Activated naive CD4-positive, alpha-beta T cell treated with anti-CD3 and anti-CD28 coated beads, Interleukin-2, amount 50 U/mL, for 72 hours (primary cell): ENCODE measurements around the gene SIRPD. TPM values are rescaled to one million over a fixed set of nuclear protein-coding genes. Genes with fewer than 3 reads are reported as not detected.

Experiments
- ATAC-seq, 2 donors: fragments of 150-1000 bp; cut with Tn5 transposase; 2 replicates each; pipeline ENCODE4 v1.10.0; 2021; ENCODE audit warnings: mild to moderate bottlenecking in 2 of 2, moderate library complexity in 2 of 2
- DNase-seq, 2 donors: peaks; one replicate each; pipeline ENCODE4 v3.0.0; 2021 to 2022; ENCODE audit warnings: low spot score in 2 of 2
- H3K27ac Mint-ChIP-seq, 2 donors: one replicate each; pipeline ENCODE4 v1.8.0; 2022; ENCODE audit warnings: mild to moderate bottlenecking in 2 of 2, mixed read lengths in 2 of 2
- H3K36me3 Mint-ChIP-seq, 2 donors: one replicate each; pipeline ENCODE4 v1.8.0; 2022; ENCODE audit warnings: mixed read lengths in 2 of 2
- H3K9me3 Mint-ChIP-seq, 2 donors: one replicate each; pipeline ENCODE4 v1.8.0; 2022; ENCODE audit warnings: mixed read lengths in 2 of 2
- total RNA-seq, 2 donors: library from RNA; stranded (reverse); gene quantifications; one replicate each; pipeline ENCODE4 v1.2.3, GENCODE V29; 2022

Gene SIRPD
- total RNA-seq, 2 donors from 2014 or later, result not detected

DNA sequence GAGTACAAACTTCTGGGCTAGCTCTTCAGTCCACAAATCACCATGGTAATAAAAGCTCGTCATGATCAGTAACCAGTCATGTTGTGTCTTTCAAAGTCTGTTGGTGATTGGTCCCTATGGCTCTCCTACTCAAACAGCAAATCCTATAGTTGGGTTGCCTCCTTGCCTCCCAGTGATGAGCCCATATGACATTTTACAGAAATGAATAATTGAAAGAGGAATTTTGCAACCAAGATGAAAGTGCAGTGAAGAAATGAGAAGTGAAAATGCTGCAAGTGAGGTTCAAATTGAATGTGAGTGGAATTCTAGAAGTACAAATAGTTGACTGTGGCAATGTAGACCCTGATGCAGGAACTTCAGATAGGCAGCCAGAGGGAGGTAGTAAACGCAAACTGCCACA, 5.1 kb upstream of the SIRPD start:
- peaks cover 16 to 43% of the 10 kb centered on the region in 2 donors for H3K36me3 Mint-ChIP-seq
- DNase-seq (no peak), ATAC-seq (peak in 1 of 2 donors; percentile 31)
- H3K27ac Mint-ChIP-seq, result peak overlapping the region in 1 of 2 donors; percentile 9
- peaks cover 12 to 31% of the 10 kb centered on the region in 2 donors for H3K9me3 Mint-ChIP-seq

DNA sequence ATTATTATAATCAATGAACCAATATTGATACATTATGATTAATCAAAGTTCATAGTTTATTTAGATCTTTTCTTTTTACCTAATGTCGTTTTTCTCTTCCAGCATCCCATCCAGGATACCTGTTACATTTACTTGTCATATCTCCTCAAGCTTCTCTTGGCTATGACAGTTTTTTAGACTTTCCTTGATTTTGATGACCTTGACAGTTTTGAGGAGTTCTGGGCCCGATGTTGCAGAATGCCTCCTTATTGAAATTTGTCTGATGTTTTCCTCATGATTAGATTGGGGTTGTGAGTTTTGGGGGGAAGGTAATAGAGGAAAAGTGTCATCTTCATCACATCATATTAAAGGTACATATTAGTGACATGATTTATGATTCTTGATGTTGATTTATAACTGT, 3.8 kb upstream of the SIRPD start:
- H3K36me3 Mint-ChIP-seq, result peaks cover 16 to 43% of the 10 kb centered on the region in 2 donors
- DNase-seq (no peak), ATAC-seq (no peak)
- peaks cover 12 to 31% of the 10 kb centered on the region in 2 donors for H3K9me3 Mint-ChIP-seq
- no peak overlapping the region for H3K27ac Mint-ChIP-seq

DNA sequence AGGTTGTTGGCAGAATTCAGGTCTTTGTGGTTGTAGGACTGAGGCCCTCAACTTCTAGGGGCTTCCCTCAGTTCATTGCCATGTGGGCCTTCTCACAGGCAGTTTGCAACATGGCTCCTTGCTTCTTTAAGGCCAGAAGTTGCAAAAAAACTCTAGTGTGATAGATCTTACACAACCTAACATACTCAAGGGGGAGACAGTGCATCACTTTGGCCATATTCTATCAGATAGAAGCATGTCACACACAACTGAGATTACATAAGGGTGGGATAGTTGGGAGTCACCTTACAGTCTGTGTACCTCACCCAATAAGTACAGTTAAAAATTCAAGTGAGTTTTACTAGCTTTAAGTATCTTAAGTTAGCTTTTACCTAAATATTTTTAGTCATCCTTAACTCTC, 1.6 kb downstream of the SIRPD start:
- Mint-ChIP-seq H3K27ac (peak overlapping the region in 1 of 2 donors; percentile 19), H3K36me3 (peaks cover 0 to 15% of the 10 kb centered on the region in 2 donors), H3K9me3 (peaks cover 0 to 18% of the 10 kb centered on the region in 2 donors)
- DNase-seq, result no peak
- ATAC-seq, result peak in 1 of 2 donors; percentile 41

DNA sequence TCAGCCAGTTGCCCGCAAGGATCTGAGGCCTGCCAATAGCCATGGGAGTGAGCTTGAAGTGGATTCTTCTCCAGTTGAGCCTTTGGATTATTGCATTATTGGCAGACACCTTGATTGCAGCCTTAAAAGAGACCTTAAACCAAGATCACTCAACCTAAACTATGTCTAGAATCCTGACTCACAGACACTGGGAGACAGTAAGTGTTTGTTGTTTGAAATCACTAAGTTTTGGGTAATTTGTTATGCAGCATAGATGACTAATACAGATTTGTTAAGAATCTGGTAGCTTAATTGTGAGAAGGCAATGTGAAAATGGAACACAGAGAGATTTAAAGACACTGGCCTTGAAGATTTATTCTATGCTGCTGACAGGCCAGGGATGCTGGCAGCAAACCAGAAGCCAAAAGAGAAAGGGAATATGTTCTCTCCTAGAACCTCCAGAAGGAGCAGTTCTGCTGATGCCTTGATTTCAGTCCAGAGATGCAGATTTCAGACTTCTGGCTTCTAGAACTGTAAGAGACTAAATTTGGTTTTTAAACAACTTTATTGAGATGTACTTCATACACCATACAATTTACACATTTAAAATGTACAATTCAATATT, 17.6 kb downstream of the SIRPD start:
- Mint-ChIP-seq H3K27ac (no peak overlapping the region), H3K36me3 (peaks cover 0 to 16% of the 10 kb centered on the region in 2 donors), H3K9me3 (peaks cover 4 to 28% of the 10 kb centered on the region in 2 donors)
- ATAC-seq (peak in 1 of 2 donors; percentile 34), DNase-seq (no peak)

DNA sequence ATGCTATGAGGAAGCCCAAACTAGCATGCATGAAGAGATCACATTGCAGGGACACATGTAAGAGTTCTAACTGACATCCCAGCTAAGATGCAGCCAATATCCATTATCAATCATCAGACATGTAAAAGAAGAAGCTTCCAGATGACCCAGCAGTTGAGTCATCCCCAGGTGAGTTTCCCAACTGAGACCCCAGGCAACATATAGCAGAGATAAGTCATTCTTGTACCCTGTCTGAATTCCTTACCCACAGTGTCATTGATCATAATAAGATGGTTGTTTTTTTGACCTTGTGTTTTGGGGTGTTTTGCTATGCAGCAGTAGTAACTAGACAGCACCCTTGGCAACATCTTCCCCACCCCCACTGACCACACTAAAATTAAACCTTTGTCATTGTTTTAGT, 18.9 kb downstream of the SIRPD start:
- ATAC-seq (peak in 1 of 2 donors; percentile 64), DNase-seq (no peak)
- H3K36me3 Mint-ChIP-seq, result peaks cover 0 to 15% of the 10 kb centered on the region in 2 donors
- peaks cover 4 to 27% of the 10 kb centered on the region in 2 donors for H3K9me3 Mint-ChIP-seq
- no peak overlapping the region for H3K27ac Mint-ChIP-seq

DNA sequence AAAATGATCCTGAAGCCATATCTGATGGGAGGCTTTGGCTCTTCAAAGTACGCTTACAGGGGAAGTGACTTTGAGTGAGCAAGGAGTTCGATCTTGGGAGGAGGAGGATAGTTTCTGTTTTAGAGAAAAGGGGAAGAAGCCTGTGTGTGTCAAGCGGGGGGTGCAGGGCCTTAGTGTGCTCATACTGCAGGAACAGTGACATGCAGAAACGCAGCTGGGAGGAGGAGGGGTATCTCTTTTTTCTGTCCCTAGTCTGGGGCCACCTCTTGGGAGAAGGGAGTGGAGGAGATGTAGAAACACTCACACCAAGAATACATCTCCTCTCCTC, 19.8 kb downstream of the SIRPD start:
- ATAC-seq, result no peak
- H3K9me3 Mint-ChIP-seq, result peaks cover 4 to 27% of the 10 kb centered on the region in 2 donors
- peaks cover 0 to 15% of the 10 kb centered on the region in 2 donors for H3K36me3 Mint-ChIP-seq
- peak overlapping the region; percentile 1 to 51 for H3K27ac Mint-ChIP-seq
- DNase-seq, result no peak

DNA sequence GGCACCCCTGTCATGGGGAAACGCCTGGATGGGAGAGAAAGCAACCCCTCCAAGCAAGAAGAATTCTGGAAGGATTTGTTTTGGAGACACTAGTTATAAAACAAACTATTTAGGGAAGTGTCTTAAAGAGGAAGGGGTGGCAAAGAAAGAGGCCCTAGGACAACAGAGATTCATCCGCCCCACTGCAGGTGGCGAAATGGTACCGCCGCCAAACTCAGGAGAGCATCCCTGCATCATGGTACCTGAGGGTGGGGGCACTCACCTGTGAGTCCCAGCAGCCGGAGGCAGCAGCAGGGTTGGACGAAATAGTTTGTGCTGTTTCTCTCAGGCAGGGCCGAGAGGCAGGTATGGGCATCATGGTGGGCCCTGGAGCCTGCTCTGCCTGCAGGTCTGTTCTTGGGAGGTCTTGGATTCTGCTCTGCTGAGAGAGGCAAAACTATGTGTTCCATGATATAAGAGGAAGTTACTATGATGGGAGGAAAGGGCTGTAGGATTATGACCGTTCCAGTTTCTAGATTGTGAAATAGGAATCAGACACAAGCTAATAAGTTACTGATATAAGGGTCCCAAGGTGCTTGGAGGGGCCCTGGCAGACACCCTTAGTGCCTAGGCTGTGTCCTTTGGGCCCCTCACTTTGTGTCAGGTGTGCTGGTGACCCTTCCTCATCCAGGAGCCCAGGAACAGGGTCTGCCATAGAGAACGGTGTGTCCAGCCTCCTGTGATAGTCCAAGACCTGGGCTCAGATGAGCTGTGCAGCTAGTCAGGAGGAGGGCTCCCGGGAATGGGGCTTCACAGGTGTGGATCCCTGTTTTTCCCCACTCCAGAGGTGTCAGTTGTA, 20.4 kb downstream of the SIRPD start:
- peaks cover 0 to 15% of the 10 kb centered on the region in 2 donors for H3K36me3 Mint-ChIP-seq
- DNase-seq (no peak), ATAC-seq (no peak)
- peak overlapping the region; percentile 34 to 51 for H3K27ac Mint-ChIP-seq
- H3K9me3 Mint-ChIP-seq, result peaks cover 4 to 22% of the 10 kb centered on the region in 2 donors

DNA sequence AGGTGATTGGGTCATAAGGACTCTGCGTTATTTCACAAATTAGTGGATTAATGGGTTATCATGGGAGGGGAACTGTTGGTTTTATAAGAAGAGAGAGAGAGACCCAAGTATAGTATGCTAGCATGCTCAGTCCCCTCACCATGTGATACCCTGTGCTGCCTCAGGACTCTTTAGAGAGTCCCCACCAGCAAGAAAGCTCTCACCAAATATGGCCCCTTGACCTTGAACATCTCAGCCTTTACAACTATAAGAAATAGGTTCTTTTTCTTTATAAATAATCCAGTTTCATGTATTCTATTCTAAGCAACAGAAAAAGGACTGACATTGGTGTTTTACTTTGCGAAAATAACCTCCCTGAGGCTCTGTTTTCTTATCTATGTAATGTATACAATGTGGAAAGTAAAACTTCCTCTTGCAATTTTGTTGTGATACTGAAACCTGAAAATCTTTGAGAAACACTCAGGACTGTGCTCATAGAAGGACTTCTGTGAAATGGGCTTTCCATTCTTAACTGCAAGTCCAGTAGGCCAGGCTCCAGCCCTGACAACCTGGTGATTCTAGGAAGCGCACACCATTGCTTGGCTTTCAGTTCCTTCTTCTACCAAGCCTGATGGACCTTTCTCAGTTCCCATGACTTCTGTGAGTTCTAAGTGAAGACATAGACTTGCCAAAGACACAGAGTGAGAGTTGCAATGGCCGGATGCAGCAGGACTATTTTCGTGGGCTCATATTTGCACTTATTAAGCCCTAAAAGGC, 21.9 kb downstream of the SIRPD start:
- no peak overlapping the region for H3K27ac Mint-ChIP-seq
- DNase-seq (no peak), ATAC-seq (no peak)
- H3K9me3 Mint-ChIP-seq, result peaks cover 0 to 12% of the 10 kb centered on the region in 2 donors
- H3K36me3 Mint-ChIP-seq, result peaks cover 0 to 7% of the 10 kb centered on the region in 2 donors

DNA sequence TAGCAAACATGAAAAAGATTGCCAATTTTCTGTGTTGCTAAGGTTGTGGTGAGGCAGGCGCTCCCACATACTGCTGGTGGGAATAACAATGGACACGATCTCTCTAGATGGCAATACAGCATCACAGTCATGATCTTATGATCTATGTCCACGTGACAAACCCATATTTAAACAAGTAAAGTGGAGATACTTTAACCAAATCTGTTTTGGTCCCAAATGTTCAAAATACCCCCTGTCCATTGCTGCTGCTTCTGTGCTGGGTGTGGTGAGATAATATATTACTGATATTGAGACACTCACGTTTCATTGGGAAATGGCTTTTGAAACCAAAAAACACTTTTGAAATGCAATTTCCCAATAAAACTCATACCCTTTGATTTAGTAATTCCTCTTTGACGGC, 23.0 kb downstream of the SIRPD start:
- Mint-ChIP-seq H3K9me3 (peaks cover 0 to 4% of the 10 kb centered on the region in 2 donors), H3K27ac (no peak overlapping the region), H3K36me3 (peaks cover 0 to 1% of the 10 kb centered on the region in 2 donors)
- DNase-seq (no peak), ATAC-seq (no peak)

DNA sequence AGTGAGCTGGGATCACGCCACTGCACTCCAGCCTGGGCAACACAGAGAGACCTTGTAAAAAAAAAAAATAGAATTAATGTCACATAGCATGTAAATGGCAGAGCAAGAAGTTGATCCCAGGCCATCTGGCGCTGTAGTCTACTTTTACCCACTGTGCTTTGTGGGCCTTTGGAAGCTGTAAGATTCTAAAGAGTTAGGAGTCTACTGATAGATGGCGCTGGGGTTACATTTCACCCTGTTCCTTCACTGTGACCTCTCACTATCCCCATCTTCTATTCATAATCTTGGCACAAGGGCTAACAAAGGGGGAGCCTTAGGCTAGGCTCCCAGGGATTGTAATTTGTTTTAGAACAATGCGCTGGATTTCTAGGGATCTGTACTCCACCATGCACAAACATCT, 24.4 kb downstream of the SIRPD start:
- ATAC-seq (peak; percentile 50 to 58), DNase-seq (no peak)
- H3K27ac Mint-ChIP-seq, result peak overlapping the region in 1 of 2 donors; percentile 23
- H3K36me3 Mint-ChIP-seq, result no peaks in the 10 kb centered on the region
- H3K9me3 Mint-ChIP-seq, result no peaks in the 10 kb centered on the region

DNA sequence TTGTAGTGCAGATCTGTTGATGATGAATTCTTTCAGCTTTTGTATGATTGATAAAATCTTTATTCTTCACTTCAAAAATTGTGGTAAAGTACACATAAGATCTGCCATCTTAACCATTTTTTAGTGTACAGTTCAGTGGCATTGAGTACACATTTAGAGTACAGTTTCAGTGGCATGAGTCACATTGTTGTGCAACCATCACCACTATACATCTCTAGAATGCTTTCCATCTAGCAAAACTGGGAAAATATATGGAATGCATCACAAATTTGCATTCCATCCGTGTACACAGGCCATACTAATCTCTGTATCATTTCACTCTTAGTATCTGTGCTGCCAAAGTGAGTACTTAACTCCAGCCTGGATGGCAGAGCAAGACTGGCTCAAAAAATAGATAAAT, 28.7 kb downstream of the SIRPD start:
- ATAC-seq, result no peak
- H3K27ac Mint-ChIP-seq, result no peak overlapping the region
- DNase-seq, result no peak
- H3K9me3 Mint-ChIP-seq, result no peaks in the 10 kb centered on the region
- H3K36me3 Mint-ChIP-seq, result peaks cover 0 to 5% of the 10 kb centered on the region in 2 donors

DNA sequence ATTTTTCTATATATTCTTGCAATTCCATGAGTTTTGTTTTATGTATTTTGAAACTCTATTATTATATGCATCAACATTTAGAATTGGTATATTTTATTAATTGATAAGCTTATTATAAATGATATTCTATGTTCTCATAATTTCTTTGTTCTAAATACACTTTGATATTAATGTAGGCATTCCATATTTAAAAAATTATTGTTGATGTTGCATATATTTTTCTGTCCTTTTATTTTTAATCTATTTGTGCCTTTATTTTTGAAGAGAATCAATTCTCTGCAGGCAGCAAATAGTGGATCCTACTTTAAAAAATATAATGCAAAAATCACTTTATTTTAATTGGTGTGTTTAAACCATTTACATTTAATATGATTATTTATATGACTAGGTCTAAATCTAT, 29.6 kb downstream of the SIRPD start:
- ATAC-seq, result no peak
- no peak overlapping the region for H3K27ac Mint-ChIP-seq
- DNase-seq, result no peak
- peaks cover 0 to 5% of the 10 kb centered on the region in 2 donors for H3K36me3 Mint-ChIP-seq
- no peaks in the 10 kb centered on the region for H3K9me3 Mint-ChIP-seq

DNA sequence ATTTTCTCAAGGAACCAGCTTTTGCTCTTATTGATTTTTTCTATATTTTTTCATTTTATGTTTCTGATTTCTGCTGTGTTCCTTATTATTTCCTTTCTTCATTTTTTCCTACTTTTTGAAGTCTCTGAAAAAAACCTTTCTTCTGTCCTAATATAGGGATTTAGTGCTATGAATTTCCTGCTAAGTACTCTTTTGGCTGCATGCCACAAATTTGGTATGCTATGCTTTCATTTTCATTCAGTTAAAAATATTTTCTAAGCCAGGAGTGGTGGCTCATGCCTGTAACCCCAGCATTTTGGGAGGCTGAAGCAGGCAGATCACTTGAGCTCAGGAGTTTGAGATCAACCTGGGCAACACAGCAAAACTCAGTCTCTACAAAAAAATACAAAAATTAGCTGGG, 30.6 kb downstream of the SIRPD start:
- DNase-seq, result no peak
- Mint-ChIP-seq H3K27ac (no peak overlapping the region), H3K36me3 (peaks cover 0 to 5% of the 10 kb centered on the region in 2 donors), H3K9me3 (no peaks in the 10 kb centered on the region)
- ATAC-seq, result no peak

DNA sequence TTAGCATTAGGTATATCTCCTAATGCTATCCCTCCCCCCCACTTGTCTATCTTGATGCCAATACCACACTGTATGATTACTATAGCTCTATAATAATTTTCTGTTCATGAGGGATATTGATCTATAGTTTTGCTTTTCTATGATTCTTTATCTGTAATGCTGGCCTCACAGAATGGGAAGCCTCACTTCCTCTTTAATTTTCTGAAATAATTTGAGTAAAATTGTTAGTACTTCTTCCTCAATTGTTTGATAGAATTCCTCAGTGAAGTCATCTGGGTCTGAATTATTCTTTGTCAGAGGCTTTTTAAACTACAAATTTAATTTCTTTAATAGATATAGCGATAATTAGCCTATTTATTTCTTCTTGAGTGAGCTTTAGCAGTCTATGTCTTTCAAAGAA, 31.2 kb downstream of the SIRPD start:
- Mint-ChIP-seq H3K36me3 (peaks cover 0 to 5% of the 10 kb centered on the region in 2 donors), H3K9me3 (no peaks in the 10 kb centered on the region), H3K27ac (no peak overlapping the region)
- no peak for ATAC-seq
- DNase-seq, result no peak

DNA sequence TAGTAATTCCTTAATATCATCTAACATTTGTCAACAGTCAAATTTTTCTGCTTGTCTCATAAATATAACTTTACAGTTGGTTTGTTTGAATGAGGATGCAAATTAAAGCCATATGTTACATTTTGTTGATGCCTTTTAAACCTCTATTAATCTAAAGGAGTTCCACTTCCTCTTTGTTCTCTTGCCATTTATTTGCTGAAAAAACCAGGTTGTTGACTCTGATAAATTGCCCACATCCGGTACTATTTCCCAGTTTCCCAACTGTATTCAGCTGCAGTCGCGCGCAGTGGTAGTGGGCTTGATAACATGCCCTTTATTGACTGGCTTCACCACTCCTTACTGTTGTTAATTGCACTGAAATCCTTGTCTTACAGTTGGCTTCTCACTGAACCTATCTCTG, 33.5 kb downstream of the SIRPD start:
- ATAC-seq (no peak), DNase-seq (no peak)
- Mint-ChIP-seq H3K9me3 (no peaks in the 10 kb centered on the region), H3K27ac (no peak overlapping the region), H3K36me3 (peaks cover 0 to 5% of the 10 kb centered on the region in 2 donors)

DNA sequence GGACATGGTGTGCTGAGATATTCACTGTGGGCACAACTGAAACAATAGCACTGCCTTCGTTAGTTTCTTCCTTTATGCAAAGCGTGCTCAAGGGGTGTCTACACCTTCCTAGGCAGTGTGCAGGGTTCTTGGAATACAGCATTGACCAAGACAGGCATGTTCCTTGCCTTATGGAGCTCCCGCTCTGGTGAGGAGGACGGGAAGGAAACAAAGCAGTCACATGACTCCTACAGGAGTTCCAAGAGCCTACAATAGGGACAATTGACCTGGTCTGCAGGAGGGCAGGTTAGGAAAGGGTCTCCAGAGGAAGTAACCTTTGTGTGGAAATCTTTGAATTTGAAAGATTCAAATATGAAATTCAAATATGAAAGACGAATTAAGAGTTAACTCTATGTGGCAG, 40.5 kb downstream of the SIRPD start:
- no peak for DNase-seq

DNA sequence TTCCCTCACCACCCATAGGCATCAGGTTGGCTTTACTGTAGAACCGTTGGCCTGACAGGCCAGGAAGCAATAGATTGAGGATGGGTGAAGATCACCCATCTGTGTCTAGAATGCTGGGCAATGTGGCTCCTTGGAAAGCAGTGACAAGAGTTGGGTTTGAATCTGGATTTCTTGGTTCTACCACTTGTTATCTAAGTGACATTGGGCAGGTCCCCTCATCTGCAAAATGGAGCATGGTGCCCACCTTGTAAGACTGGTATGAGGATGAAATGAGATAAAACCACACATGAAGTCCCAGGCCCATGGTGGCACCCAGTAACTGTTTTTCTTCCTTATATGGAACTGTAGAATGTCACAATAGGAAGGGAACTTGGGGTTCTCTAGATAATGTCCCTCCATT, 43.7 kb downstream of the SIRPD start:
- ATAC-seq (no peak), DNase-seq (no peak)
- Mint-ChIP-seq H3K36me3 (peaks cover 4 to 8% of the 10 kb centered on the region in 2 donors), H3K27ac (no peak overlapping the region), H3K9me3 (peaks cover 9 to 10% of the 10 kb centered on the region in 2 donors)

More for the DNA sequence above, 40.5 kb downstream of the SIRPD start:
- ATAC-seq, result no peak
- peaks cover 9 to 10% of the 10 kb centered on the region in 2 donors for H3K9me3 Mint-ChIP-seq
- no peak overlapping the region for H3K27ac Mint-ChIP-seq
- peaks cover 4 to 8% of the 10 kb centered on the region in 2 donors for H3K36me3 Mint-ChIP-seq
